SK-N-SH treated with all-trans-retinoic acid at 6 μM for 48 hours (cell line): ENCODE results near the gene KRTAP4-8.
"Not testable (repeated sequence)": the region's sequence is repeated elsewhere in the genome, so short reads cannot be mapped to it uniquely, and the experiment has no call there.

Experiments
- ATAC-seq: fragments of 200-7000 bp; cut with Tn5 transposase; 3 replicates; pipeline ENCODE4 v1.9.1; 2020; ENCODE audit warnings: mild to moderate bottlenecking, moderate library complexity
- ARNTL ChIP-seq: fragments of 450-650 bp; formaldehyde crosslinking; IDR thresholded peaks from 2 replicates; pipeline ENCODE4 v1.5.0; 2020; ENCODE audit warnings: low read depth, mild to moderate bottlenecking, moderate library complexity, borderline replicate concordance
- BACH2 ChIP-seq: fragments of 250-450 bp; sonication (Bioruptor Pico); IDR thresholded peaks from 2 replicates; pipeline ENCODE4 v1.9.0; 2021; ENCODE audit warnings: mild to moderate bottlenecking, borderline replicate concordance
- CSDC2 ChIP-seq: fragments of 250-450 bp; sonication (Bioruptor Pico); IDR thresholded peaks from 2 replicates; pipeline ENCODE4 v1.5.0; 2020; ENCODE audit warnings: mild to moderate bottlenecking, moderate library complexity
- ESRRG ChIP-seq: fragments of 250-450 bp; sonication (Bioruptor Pico); IDR thresholded peaks from 2 replicates; pipeline ENCODE4 v1.6.1; 2021; ENCODE audit warnings: mild to moderate bottlenecking
- ISL1 ChIP-seq: fragments of 250-450 bp; sonication (Bioruptor Pico); IDR thresholded peaks from 2 replicates; pipeline ENCODE4 v2.1.2; 2022; ENCODE audit warnings: mild to moderate bottlenecking, moderate library complexity
- OSR1 ChIP-seq: fragments of 250-450 bp; sonication (Bioruptor Pico); IDR thresholded peaks from 2 replicates; pipeline ENCODE4 v1.8.0; 2022; ENCODE audit warnings: moderate library complexity, mild to moderate bottlenecking, inconsistent platforms
- POU6F1 ChIP-seq: fragments of 250-450 bp; sonication (Bioruptor Pico); IDR thresholded peaks from 2 replicates; pipeline ENCODE4 v1.8.0; 2021; ENCODE audit warnings: low read depth, mild to moderate bottlenecking, moderate library complexity, borderline replicate concordance
- PPARA ChIP-seq: fragments of 250-450 bp; sonication (Bioruptor Pico); IDR thresholded peaks from 2 replicates; pipeline ENCODE4 v1.5.0; 2020; ENCODE audit warnings: mild to moderate bottlenecking, borderline replicate concordance
- RARB ChIP-seq: fragments of 250-450 bp; sonication (Bioruptor Pico); IDR thresholded peaks from 2 replicates; pipeline ENCODE4 v1.8.0; 2021; ENCODE audit warnings: mild to moderate bottlenecking, moderate library complexity
- SNAI2 ChIP-seq: fragments of 250-450 bp; sonication (Bioruptor Pico); IDR thresholded peaks from 2 replicates; pipeline ENCODE4 v1.5.0; 2020; ENCODE audit warnings: mild to moderate bottlenecking, moderate library complexity
- TCF4 ChIP-seq: fragments of 250-450 bp; sonication (Bioruptor Pico); IDR thresholded peaks from 2 replicates; pipeline ENCODE4 v1.8.0; 2021; ENCODE audit warnings: mild to moderate bottlenecking, moderate library complexity, borderline replicate concordance
- ZC3H10 ChIP-seq: fragments of 250-450 bp; sonication (Bioruptor Pico); IDR thresholded peaks from 2 replicates; pipeline ENCODE4 v1.5.1; 2021; ENCODE audit warnings: mild to moderate bottlenecking, moderate library complexity
- ZFP3 ChIP-seq: fragments of 250-450 bp; sonication (Bioruptor Pico); IDR thresholded peaks from 2 replicates; pipeline ENCODE4 v1.5.0; 2020; ENCODE audit warnings: mild to moderate bottlenecking, moderate library complexity
- ZFP30 ChIP-seq: fragments of 450-650 bp; formaldehyde crosslinking; IDR thresholded peaks from 2 replicates; pipeline ENCODE4 v1.5.0; 2022; ENCODE audit warnings: mild to moderate bottlenecking, moderate library complexity
- ZNF565 ChIP-seq: fragments of 450-650 bp; formaldehyde crosslinking; conservative IDR thresholded peaks from 2 replicates; pipeline ENCODE4 v1.5.0; 2020; ENCODE audit warnings: low read depth, mild to moderate bottlenecking, moderate library complexity
- ZNF70 ChIP-seq: fragments of 450-650 bp; formaldehyde crosslinking; IDR thresholded peaks from 2 replicates; pipeline ENCODE4 v1.5.0; 2020; ENCODE audit warnings: mild to moderate bottlenecking, moderate library complexity
- ZNF8 ChIP-seq: fragments of 450-650 bp; formaldehyde crosslinking; IDR thresholded peaks from 2 replicates; pipeline ENCODE4 v1.5.0; 2020; ENCODE audit warnings: mild to moderate bottlenecking, moderate library complexity
- TF ChIP-seq, protein P1 (sequence below): fragments of 250-450 bp; sonication (Bioruptor Pico); IDR thresholded peaks from 2 replicates; pipeline ENCODE4 v1.5.1; 2020; ENCODE audit warnings: low read depth, mild to moderate bottlenecking, moderate library complexity
- TF ChIP-seq, protein P2 (sequence below): fragments of 250-450 bp; sonication (Bioruptor Pico); IDR thresholded peaks from 2 replicates; pipeline ENCODE4 v1.8.0; 2020; ENCODE audit warnings: mild to moderate bottlenecking, moderate library complexity, borderline replicate concordance
- TF ChIP-seq, protein P3 (sequence below): fragments of 250-450 bp; sonication (Bioruptor Pico); IDR thresholded peaks from 2 replicates; pipeline ENCODE4 v1.5.0; 2020; ENCODE audit warnings: mild to moderate bottlenecking, moderate library complexity

KRTAP4-8 gene

GRCh38 chr17:41144846-41145245 is 46.9 kb upstream of the KRTAP4-8 start (continued):
- TF ChIP-seq, protein P1, sequence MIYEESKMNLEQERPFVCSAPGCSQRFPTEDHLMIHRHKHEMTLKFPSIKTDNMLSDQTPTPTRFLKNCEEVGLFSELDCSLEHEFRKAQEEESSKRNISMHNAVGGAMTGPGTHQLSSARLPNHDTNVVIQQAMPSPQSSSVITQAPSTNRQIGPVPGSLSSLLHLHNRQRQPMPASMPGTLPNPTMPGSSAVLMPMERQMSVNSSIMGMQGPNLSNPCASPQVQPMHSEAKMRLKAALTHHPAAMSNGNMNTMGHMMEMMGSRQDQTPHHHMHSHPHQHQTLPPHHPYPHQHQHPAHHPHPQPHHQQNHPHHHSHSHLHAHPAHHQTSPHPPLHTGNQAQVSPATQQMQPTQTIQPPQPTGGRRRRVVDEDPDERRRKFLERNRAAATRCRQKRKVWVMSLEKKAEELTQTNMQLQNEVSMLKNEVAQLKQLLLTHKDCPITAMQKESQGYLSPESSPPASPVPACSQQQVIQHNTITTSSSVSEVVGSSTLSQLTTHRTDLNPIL, result no peak
- TF ChIP-seq PPARA, result no peak
- TF ChIP-seq OSR1 (CRISPR knock-in tag), result no peak
- no peak for TF ChIP-seq ARNTL (CRISPR knock-in tag)
- no peak for TF ChIP-seq ZNF565 (CRISPR knock-in tag)

- no peak for ATAC-seq
Observed at GRCh38 chr17:41141361-41141760, 43.4 kb upstream of the KRTAP4-8 start.

GRCh38 chr17:41140360-41141131 is 42.6 kb upstream of the KRTAP4-8 start, which contains the start of gene KRTAP4-6:
KRTAP4-6 (minus strand) TSS chr17:41140544; CDS start chr17:41140487, 57 bp downstream.
- no peak for ATAC-seq
- TF ChIP-seq, protein P2, sequence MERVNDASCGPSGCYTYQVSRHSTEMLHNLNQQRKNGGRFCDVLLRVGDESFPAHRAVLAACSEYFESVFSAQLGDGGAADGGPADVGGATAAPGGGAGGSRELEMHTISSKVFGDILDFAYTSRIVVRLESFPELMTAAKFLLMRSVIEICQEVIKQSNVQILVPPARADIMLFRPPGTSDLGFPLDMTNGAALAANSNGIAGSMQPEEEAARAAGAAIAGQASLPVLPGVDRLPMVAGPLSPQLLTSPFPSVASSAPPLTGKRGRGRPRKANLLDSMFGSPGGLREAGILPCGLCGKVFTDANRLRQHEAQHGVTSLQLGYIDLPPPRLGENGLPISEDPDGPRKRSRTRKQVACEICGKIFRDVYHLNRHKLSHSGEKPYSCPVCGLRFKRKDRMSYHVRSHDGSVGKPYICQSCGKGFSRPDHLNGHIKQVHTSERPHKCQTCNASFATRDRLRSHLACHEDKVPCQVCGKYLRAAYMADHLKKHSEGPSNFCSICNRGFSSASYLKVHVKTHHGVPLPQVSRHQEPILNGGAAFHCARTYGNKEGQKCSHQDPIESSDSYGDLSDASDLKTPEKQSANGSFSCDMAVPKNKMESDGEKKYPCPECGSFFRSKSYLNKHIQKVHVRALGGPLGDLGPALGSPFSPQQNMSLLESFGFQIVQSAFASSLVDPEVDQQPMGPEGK, result no peak
- TF ChIP-seq RARB (CRISPR knock-in tag) (no peak), SNAI2 (CRISPR knock-in tag) (no peak), ZNF70 (no peak), ZNF8 (CRISPR knock-in tag) (no peak), POU6F1 (CRISPR knock-in tag) (no peak), ZC3H10 (CRISPR knock-in tag) (no peak), ZNF565 (CRISPR knock-in tag) (no peak)
- TF ChIP-seq, all 23 proteins: peak for 0

More at GRCh38 chr17:41141361-41141760, 43.4 kb upstream of the KRTAP4-8 start:
- no peak for TF ChIP-seq OSR1 (CRISPR knock-in tag)
- TF ChIP-seq ZC3H10 (CRISPR knock-in tag), result no peak
- TF ChIP-seq ISL1, result no peak
- TF ChIP-seq CSDC2 (CRISPR knock-in tag), result no peak
- TF ChIP-seq, protein P1, result no peak
- TF ChIP-seq, all 23 proteins: peak for 0

DNA sequence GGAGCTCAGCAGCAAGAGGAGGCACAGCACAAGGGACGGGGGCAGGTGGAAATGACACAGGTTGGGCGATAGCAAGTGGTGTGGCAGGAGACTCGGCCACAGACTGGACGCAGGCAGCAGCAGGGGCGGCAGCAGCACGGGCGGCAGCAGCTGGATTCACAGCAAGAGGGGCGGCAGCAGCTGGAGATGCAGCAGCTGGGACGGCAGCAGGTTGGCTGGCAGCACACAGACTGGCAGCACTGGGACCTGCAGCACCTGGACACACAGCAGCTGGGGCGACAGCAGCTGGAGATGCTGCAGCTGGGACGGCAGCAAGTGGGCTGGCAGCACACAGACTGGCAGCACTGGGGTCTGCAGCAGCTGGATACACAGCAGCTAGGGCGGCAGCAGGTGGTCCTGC is 41.9 kb upstream of the KRTAP4-8 start:
- ATAC-seq, result not testable (repeated sequence)

- ATAC-seq, result no peak
- TF ChIP-seq RARB (CRISPR knock-in tag) (no peak), ZFP30 (CRISPR knock-in tag) (no peak), POU6F1 (CRISPR knock-in tag) (no peak), ISL1 (no peak), SNAI2 (CRISPR knock-in tag) (no peak), ESRRG (CRISPR knock-in tag) (no peak), TCF4 (CRISPR knock-in tag) (no peak), ZNF8 (CRISPR knock-in tag) (no peak), BACH2 (CRISPR knock-in tag) (no peak), ZC3H10 (CRISPR knock-in tag) (no peak), ZFP3 (CRISPR knock-in tag) (no peak), ZNF70 (no peak)
- TF ChIP-seq, protein P1, result no peak
- TF ChIP-seq, protein P3, sequence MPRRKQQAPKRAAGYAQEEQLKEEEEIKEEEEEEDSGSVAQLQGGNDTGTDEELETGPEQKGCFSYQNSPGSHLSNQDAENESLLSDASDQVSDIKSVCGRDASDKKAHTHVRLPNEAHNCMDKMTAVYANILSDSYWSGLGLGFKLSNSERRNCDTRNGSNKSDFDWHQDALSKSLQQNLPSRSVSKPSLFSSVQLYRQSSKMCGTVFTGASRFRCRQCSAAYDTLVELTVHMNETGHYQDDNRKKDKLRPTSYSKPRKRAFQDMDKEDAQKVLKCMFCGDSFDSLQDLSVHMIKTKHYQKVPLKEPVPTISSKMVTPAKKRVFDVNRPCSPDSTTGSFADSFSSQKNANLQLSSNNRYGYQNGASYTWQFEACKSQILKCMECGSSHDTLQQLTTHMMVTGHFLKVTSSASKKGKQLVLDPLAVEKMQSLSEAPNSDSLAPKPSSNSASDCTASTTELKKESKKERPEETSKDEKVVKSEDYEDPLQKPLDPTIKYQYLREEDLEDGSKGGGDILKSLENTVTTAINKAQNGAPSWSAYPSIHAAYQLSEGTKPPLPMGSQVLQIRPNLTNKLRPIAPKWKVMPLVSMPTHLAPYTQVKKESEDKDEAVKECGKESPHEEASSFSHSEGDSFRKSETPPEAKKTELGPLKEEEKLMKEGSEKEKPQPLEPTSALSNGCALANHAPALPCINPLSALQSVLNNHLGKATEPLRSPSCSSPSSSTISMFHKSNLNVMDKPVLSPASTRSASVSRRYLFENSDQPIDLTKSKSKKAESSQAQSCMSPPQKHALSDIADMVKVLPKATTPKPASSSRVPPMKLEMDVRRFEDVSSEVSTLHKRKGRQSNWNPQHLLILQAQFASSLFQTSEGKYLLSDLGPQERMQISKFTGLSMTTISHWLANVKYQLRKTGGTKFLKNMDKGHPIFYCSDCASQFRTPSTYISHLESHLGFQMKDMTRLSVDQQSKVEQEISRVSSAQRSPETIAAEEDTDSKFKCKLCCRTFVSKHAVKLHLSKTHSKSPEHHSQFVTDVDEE, result no peak
Observed at GRCh38 chr17:41133880-41134735, 36.2 kb upstream of the KRTAP4-8 start.
